Measurements from ENCODE around the gene CDK10. TPM values are rescaled to one million over a fixed set of nuclear protein-coding genes. Genes with fewer than 3 reads are reported as not detected.
A peak's percentile ranks its signal among the peaks of the same experiment; 100 is the strongest.

The CDK10 gene
- total RNA-seq, 1 donor from 2014 or later, result 56.9 TPM

DNA sequence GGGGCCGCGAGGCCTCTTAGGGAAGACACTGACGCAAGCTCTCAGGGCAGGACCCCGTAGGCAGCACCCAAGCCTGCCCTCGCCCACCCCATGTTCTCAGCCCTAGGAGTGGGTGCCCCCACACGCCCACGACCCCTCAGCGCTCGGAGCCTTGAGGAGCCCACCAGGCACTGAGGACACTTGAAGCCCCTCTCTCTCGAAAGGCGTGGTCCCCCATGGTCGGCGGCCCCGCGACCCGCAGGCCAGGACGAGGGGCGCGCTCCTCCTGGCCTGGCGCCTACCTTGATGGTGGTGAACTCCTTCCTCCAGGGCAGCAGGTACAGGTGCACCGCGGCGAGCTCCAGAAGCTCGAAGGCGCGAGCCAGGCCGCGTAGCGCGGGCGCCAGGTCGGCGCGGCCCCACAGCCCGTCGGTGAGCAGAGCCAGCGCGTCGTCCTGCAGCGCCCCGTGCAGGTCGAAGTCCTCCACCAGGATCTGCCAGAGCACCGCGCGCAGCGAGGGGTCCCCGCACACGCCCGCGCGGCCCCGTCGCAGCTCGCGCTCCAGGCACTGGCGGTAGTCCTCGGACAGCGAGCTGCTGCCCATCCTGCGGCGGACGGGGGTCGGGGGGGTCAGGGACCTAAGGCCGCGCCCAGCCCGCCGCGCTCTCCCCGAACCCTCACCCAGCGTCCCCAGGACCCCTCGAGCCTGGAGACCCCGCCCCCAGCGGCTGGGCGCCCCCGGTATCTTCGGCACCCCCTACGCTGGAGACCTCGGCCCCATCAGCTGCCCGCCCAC, 14.3 kb downstream of the CDK10 start:
- Mint-ChIP-seq H3K27ac (ENCODE audit: unreplicated experiment) (no peak overlapping the region), H3K4me3 (ENCODE audit: unreplicated experiment) (peak overlapping the region; percentile 59)
- TF ChIP-seq, protein P1, sequence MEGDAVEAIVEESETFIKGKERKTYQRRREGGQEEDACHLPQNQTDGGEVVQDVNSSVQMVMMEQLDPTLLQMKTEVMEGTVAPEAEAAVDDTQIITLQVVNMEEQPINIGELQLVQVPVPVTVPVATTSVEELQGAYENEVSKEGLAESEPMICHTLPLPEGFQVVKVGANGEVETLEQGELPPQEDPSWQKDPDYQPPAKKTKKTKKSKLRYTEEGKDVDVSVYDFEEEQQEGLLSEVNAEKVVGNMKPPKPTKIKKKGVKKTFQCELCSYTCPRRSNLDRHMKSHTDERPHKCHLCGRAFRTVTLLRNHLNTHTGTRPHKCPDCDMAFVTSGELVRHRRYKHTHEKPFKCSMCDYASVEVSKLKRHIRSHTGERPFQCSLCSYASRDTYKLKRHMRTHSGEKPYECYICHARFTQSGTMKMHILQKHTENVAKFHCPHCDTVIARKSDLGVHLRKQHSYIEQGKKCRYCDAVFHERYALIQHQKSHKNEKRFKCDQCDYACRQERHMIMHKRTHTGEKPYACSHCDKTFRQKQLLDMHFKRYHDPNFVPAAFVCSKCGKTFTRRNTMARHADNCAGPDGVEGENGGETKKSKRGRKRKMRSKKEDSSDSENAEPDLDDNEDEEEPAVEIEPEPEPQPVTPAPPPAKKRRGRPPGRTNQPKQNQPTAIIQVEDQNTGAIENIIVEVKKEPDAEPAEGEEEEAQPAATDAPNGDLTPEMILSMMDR (IDR thresholded peaks at IDR 0.05; ENCODE audit: partially characterized antibody, unreplicated experiment), result peak; percentile 23

DNA sequence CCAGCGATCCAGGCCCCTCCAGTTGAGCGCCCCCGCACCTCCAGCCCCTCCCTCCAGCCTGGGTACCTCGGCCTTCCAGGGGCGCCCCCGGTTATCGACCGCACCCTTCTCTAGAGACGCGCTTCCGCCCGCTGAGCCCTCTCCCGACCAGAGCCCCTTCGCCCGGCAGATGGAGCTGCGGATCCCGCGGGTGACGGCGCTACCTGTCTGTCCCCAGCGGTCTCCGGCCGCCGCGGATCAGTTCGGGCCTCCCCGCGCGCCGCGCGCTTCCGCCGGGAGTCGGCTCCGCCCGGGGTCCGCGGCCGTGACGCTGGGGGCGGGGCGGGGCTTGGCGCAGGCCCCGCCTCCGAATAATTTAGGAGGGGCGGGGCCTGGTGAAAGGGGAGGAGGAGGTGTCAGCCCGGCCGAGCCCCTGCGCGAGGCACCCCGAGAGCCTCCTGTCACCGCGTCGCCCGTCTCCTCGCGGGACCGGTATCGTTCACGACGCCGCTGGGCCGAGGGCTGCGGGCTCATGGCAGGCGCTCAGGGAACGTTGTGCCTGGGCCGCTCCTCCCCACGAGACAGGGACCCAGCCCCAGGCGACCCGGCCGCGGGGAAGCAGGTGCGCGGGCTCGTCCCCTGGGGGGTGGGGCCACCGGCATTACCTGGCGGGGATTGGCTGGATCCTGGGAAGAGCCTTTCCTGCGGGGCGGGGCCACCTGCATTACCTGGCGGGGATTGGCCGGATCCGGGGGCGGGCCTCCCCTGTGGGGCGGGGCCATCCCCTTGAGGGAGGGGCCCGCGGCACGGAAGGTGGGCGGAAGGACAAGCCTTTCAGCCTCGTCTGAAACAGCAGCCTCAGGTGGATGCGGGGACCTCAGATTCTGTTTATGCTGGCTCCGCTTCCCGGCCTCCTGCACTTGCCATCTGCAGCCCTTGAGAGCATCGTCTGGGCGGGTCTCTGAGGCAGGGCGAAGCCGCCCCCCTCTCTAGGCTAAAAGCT, 15.2 kb downstream of the CDK10 start, which contains the start of gene SPATA2L:
Gene SPATA2L (minus strand): TSS at position 281 of the 982 bp plus-strand sequence. CDS start 473 bp downstream, outside the sequence.
- TF ChIP-seq, protein P1 (IDR thresholded peaks at IDR 0.05; ENCODE audit: partially characterized antibody, unreplicated experiment), result no peak
- H3K36me3 Mint-ChIP-seq (ENCODE audit: unreplicated experiment), result no peaks in the 10 kb centered on the region
- no peak within 1 kb of the TSS for H3K27ac Mint-ChIP-seq (ENCODE audit: unreplicated experiment)
- peaks cover 8% of the 10 kb centered on the region for H3K27me3 Mint-ChIP-seq (ENCODE audit: unreplicated experiment)
- H3K4me3 Mint-ChIP-seq (ENCODE audit: unreplicated experiment), result peak within 1 kb of the TSS; percentile 67
- peaks cover 11% of the 10 kb centered on the region for H3K9me3 Mint-ChIP-seq (ENCODE audit: unreplicated experiment)
- H3K4me1 Mint-ChIP-seq (ENCODE audit: low read depth, unreplicated experiment), result peaks cover 5% of the 10 kb centered on the region
- peak; percentile 92 for DNase-seq

More for the DNA sequence above, 14.3 kb downstream of the CDK10 start:
- no peaks in the 10 kb centered on the region for H3K36me3 Mint-ChIP-seq (ENCODE audit: unreplicated experiment)
- peaks cover 8% of the 10 kb centered on the region for H3K27me3 Mint-ChIP-seq (ENCODE audit: unreplicated experiment)
- peaks cover 10% of the 10 kb centered on the region for H3K9me3 Mint-ChIP-seq (ENCODE audit: unreplicated experiment)
- peak; percentile 77 for DNase-seq
- peaks cover 3% of the 10 kb centered on the region for H3K4me1 Mint-ChIP-seq (ENCODE audit: low read depth, unreplicated experiment)

DNA sequence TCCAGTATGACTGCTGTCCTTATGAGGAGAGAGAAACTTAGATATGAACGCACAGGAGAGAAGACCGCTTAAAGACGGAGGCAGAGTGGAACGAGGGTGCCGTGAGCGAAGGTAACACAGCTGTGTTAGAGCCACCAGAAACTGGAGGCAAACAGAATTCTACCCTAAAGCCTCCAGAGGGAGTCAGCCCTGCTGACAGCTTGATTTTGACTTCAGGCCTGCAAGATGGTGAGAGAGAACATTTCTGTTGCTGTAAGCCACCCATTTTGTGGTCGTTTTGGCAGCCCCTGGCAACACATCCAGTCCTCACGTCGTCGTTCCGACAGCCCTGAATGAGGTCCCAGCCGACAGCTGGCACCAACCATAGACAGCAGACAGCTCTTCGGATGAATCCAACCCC, 17.8 kb downstream of the CDK10 start:
- H3K27ac Mint-ChIP-seq (ENCODE audit: unreplicated experiment), result peak overlapping the region; percentile 10

DNA sequence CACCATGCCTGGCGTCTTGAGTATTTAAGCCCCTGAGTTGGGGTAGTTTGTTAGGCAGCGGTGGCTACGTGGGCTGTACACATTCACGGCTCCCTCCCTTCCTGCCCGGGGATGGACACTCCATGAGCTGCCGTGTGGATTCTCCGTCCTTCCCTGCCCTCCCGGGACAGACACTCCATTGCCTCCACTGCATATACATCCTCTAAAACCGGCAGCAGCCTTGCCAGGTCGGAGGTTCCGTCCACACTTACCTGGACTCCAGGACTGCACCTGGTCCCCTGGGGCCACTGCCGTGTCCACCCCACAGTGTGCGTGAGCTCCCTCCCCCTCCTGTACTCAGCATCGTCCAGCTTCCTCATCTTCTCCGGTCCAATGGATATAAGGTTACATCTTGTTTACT, 18.5 kb downstream of the CDK10 start:
- H3K4me1 Mint-ChIP-seq (ENCODE audit: low read depth, unreplicated experiment), result peaks cover 6% of the 10 kb centered on the region
- H3K27ac Mint-ChIP-seq (ENCODE audit: unreplicated experiment), result no peak overlapping the region
- no peak overlapping the region for H3K4me3 Mint-ChIP-seq (ENCODE audit: unreplicated experiment)
- H3K9me3 Mint-ChIP-seq (ENCODE audit: unreplicated experiment), result peaks cover 6% of the 10 kb centered on the region
- peaks cover 6% of the 10 kb centered on the region for H3K27me3 Mint-ChIP-seq (ENCODE audit: unreplicated experiment)
- no peaks in the 10 kb centered on the region for H3K36me3 Mint-ChIP-seq (ENCODE audit: unreplicated experiment)
- TF ChIP-seq, protein P1 (IDR thresholded peaks at IDR 0.05; ENCODE audit: partially characterized antibody, unreplicated experiment), result no peak
- no peak for DNase-seq

More for the DNA sequence above, 17.8 kb downstream of the CDK10 start:
- peaks cover 3% of the 10 kb centered on the region for H3K4me1 Mint-ChIP-seq (ENCODE audit: low read depth, unreplicated experiment)
- H3K27me3 Mint-ChIP-seq (ENCODE audit: unreplicated experiment), result peaks cover 6% of the 10 kb centered on the region
- TF ChIP-seq, protein P1 (IDR thresholded peaks at IDR 0.05; ENCODE audit: partially characterized antibody, unreplicated experiment), result no peak
- no peak for DNase-seq
- no peak overlapping the region for H3K4me3 Mint-ChIP-seq (ENCODE audit: unreplicated experiment)
- H3K36me3 Mint-ChIP-seq (ENCODE audit: unreplicated experiment), result no peaks in the 10 kb centered on the region
- peaks cover 6% of the 10 kb centered on the region for H3K9me3 Mint-ChIP-seq (ENCODE audit: unreplicated experiment)

All from glutamatergic neuron (in vitro differentiated cells).